ENCODE data around the gene RASSF4.
A peak's percentile ranks its signal among the peaks of the same experiment; 100 is the strongest.

The RASSF4 gene

GRCh38 chr10:44962870-44963738, 3.5 kb downstream of the RASSF4 start:
- DNase-seq (ENCODE audit: low read depth in 3 of 3, low spot score in 1 of 3): no peak

GRCh38 chr10:44963772-44964633, 4.4 kb downstream of the RASSF4 start:
- no peak for DNase-seq (ENCODE audit: low read depth in 3 of 3, low spot score in 1 of 3)

DNA sequence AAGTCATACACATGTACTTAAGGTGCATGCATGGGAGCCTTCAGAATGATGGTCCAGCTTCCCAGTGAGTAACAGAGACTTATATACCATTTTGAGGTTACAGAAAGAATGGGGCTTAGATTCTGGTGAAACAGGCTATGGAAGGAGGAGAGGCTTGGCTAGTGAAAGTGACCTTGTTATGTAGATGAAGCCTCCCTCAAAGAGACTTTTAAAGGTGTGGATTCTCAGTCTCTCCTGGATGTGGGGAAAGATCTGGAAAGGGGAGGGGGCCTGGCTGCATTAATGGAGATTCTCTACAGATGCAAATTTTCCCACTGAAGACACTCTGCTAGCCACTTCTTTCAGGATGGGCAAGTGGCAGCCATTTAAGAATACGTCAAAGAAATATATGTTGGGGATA, 5.5 kb downstream of the RASSF4 start:
- DNase-seq (ENCODE audit: low read depth in 3 of 3, low spot score in 1 of 3): no peak

- no peak for DNase-seq (ENCODE audit: low read depth in 3 of 3, low spot score in 1 of 3)
These were observed 6.1 kb downstream of the RASSF4 start for GRCh38 chr10:44965651-44966097.

- no peak for DNase-seq (ENCODE audit: low read depth in 3 of 3, low spot score in 1 of 3)
These were observed 6.7 kb downstream of the RASSF4 start for GRCh38 chr10:44966129-44966815.

DNA sequence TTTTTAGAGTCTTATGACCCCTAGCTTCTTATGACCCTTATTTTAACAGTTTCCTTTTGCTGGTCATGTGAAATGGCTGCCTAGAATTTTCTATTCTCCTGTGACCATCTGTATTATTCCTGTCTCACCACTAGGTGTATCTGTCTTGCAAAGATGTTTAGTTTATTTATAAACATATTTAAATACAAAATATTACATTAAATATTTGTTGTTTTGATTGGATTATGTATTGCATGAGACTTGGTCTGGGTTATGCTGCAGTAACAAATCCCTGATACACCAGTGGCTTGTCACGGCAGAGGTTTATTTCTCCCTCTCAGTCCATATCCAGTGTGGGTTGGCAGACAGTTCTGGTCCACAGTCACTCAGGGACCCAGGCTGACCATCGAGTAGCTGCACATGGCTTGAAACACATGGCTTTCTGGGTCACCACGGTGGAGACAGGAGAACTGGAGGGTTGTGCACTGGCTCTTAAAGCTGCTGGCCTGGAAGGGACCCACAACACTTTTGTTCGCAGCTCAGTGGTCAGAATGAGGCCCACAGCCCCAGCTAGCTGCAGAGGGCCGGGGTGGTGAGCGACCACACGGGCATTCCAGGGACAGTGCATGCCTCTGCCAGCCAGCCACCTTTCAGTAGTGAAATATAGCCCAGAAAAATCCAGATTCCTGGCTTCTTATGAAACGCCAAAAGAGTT, 7.4 kb downstream of the RASSF4 start:
- no peak for DNase-seq (ENCODE audit: low read depth in 3 of 3, low spot score in 1 of 3)

- DNase-seq (ENCODE audit: low read depth in 3 of 3, low spot score in 1 of 3): no peak
These were observed 8.0 kb downstream of the RASSF4 start for GRCh38 chr10:44967616-44968015.

DNA sequence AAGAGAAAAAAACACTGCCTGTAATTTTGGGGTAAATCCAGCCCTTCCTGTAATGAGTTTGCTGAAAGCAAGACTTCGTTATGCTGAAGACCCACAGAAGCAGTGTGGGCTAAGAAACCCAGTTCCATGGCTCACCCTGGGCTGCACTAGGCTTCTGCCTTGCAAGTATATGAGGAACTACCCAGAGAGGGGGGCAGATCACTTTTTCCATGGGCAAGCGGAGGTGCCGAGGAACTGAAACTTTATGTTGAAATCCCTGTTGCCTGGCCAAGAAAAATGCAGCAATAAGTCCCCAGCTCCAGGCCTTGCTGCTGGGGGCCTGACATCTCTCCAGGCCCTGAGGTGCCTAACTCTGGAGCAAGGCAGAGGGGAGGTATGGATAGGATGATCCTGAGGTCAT, 8.5 kb downstream of the RASSF4 start:
- DNase-seq (ENCODE audit: low read depth in 3 of 3, low spot score in 1 of 3): no peak

GRCh38 chr10:44968500-44969400, 9.1 kb downstream of the RASSF4 start:
- DNase-seq (ENCODE audit: low read depth in 3 of 3, low spot score in 1 of 3): no peak

- DNase-seq (ENCODE audit: low read depth in 3 of 3, low spot score in 1 of 3): no peak
These were observed 10.3 kb downstream of the RASSF4 start for GRCh38 chr10:44969854-44970253.

DNA sequence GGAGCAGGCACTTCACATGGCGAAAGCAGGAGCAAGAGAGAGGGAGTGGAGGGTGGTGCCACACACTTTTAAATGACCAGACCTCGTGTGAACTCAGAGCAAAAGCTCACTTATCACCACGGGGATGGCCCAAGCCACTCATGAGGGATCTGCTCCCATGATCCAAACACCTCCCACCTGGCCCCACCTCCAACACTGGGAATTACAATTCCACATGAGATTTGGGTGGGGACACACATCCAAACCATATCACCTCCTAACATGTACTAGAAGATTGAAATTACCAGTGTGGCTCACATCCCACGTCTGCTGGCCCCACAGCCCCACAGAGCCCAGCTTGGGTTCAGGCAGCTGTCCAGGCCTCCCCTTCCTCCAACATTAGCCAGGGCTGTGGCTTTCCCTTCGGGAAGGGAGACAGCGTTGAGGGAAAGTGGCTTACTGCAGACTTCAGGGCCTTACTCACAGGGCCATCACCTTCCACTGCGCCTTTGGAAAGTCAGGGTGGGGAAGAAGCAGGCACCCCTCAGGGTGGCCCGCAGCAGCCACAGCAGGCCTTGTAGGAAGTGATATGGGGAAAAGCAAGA, 11.3 kb downstream of the RASSF4 start:
- DNase-seq (ENCODE audit: low read depth in 3 of 3, low spot score in 1 of 3): no peak

DNA sequence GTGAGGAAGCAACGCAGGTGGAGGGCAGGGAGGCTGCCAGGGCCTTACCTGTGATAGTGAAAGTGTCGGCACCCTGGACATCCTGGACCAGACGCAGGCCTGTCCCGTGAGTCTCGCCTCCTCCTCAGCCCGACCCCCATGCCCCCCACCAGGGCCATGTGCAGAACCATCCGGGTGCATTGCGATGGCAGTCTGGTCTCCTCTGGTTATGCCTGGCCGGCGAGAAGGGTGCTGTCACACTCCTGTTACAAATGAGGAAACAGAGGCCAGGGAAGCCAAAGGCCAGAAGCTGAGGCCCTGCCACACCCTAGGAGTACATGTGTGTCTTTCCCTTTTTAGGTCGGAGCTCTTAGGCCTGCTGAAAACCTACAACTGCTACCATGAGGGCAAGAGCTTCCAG, 11.8 kb downstream of the RASSF4 start:
- no peak for DNase-seq (ENCODE audit: low read depth in 3 of 3, low spot score in 1 of 3)

DNA sequence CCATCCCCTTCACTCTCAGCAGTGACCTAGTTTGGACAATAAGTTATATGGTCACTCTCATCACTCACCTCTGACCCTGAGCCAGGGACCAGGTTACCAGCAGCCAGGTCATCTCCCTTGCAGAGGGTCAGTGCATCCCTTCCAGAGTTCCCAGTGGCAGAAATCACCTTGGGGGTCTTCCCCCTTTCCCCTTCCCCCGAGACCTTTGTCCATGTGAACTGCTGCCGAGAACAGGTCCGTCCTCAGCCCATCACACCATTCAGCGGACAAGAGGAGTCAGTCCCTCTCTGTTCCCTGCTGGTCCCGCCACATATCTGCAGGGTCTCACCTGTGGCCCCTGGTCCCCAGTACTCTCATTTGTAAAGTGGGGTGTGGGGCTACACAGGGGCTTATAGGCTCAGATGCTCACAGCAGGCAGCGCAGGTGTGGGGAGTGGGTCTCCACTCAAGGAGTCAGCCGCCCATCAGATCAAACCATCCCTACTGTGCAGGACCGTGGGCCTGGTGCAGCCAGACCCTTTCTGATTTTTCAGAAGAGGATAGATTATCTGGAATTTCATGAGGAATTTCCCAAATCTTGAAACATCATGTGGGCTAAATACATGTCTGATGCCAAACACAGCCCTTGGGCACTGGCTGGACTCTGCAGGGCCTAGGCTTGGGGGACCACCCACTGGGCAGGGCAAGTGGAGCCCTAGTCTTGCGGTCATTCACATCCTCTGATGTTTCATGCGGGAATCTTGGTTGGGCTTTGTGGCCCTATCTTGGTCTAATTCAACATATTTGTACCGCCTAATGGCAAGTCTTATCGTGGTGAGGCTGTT, 12.5 kb downstream of the RASSF4 start:
- DNase-seq (ENCODE audit: low read depth in 3 of 3, low spot score in 1 of 3): no peak

DNA sequence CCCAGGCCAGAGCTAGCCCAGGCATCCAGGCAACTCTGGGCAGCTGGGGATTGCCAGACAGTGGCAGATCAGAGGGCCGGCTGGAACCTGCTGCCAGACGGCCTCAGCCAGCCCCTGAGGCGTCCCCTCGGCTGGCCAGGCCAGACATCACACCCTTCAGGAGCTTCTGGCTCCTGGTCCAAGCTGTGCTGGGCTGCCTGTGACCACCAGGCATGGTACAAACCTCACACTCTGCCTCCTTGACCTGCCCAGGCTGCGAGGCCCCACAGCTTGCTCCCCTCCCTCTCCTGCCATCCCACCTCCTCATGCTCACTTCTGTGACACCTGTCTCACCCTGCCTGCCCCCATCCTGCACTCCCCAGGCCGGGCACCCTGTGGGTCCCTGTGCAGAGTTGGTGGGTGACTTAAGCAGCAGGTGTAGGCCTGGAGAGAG, 13.3 kb downstream of the RASSF4 start:
- DNase-seq (ENCODE audit: low read depth in 3 of 3, low spot score in 1 of 3): no peak

GRCh38 chr10:44973323-44974081, 13.9 kb downstream of the RASSF4 start:
- no peak for DNase-seq (ENCODE audit: low read depth in 3 of 3, low spot score in 1 of 3)

GRCh38 chr10:44974082-44974627, 14.6 kb downstream of the RASSF4 start:
- no peak for DNase-seq (ENCODE audit: low read depth in 3 of 3, low spot score in 1 of 3)

GRCh38 chr10:44974628-44975430, 15.2 kb downstream of the RASSF4 start:
- peak in 2 of 3 donors; percentile 44 to 54 for DNase-seq (ENCODE audit: low read depth in 3 of 3, low spot score in 1 of 3)

All from stimulated activated CD4-positive, alpha-beta T cell treated with anti-CD3 and anti-CD28 coated beads, TNF-alpha, amount 100 ng/mL, for 1 hour (primary cell).